ENCODE data around the gene PHF12.

PHF12 gene

DNA sequence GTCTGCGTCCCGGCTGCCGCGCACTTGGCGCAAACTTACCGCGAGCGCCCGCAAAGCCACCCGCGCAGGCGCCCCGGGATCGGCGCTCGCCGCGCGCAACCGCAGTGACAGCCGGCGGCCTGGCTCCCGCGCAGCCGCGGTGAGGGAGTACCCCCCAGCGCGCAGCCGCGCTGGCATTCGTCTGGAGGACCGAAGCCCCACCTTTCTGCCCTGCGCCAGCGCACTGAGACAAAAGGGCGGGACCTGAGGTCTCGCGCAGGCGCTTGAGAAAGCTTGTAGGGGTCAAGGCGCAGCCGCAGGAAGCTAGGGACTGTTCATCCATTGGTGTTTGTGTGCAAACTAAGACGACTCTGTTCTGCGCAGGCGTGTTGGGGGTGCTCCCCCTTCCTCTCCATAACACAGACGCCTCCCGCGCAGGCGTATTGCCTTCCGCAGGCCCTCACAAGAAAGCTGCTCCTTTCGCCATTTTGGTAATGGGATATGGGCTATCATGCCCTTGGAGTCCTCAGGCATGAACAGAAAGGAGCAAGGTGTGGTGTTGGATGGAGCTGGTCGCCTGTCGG lies at the start of gene PHF12:
TSS of gene PHF12 (minus strand) at position 91 of the 563 bp plus-strand sequence. CDS start 558 bp downstream, outside the sequence.
- FAIRE-seq: no peak

DNA sequence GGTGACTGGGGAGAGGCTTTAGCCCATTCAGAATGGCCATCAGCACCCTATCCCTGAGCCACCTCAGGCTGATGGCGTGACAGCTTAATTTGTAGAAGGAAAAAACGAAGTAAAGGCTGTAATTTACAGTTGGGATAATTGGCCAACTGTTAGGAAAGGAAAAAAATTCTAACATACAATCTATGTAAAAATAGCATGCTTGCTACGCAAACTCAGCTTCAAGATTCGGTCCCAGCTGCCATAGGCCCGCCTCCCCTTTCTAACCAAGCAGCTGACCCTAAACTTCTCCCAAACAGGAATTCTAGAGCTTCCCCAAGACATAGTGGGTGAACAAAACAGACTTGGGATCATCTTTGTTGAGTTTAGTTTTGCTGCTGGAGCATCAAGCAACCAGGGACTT lies 49.7 kb upstream of the PHF12 start:
- FAIRE-seq: no peak

DNA sequence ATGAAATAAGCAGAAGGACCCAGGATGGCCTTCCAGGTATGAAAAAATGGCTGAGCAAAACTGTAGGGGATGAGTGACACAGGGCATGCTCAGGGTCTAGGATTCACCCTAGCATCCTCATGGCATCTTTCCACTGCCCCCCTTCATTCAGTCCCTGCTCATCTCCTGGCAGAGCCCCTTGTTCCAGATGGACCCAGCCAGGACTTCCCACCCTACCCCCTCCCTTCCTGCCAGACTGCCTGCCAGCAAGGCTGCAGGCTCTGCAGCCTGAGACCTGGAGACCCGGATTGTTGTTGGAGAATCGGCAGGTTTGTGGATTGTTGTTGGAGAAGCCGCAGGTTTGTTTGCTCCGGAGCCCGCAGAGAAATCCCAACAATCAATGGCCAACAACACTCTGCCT lies 47.9 kb upstream of the PHF12 start:
- FAIRE-seq: no peak

DNA sequence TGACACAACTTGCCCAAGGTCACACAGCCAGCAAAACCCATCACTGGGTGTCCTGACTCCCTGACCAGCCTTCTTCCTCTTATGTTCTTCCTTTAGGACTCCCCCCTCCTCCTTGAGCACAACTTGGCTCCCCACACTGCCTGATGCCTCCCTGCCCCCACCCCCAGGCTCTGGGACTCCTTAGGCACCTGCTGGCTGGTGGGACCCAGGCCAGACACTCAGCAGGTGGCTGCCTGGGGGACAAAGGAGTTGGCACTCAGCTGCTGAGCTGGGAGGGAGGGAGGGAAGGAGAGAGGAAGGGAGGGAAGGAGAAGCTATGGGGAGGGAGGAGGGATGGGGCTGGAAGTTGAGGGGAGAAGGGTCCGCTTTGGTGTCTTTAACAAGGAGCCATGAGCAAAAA lies 46.5 kb upstream of the PHF12 start:
- no peak for FAIRE-seq

DNA sequence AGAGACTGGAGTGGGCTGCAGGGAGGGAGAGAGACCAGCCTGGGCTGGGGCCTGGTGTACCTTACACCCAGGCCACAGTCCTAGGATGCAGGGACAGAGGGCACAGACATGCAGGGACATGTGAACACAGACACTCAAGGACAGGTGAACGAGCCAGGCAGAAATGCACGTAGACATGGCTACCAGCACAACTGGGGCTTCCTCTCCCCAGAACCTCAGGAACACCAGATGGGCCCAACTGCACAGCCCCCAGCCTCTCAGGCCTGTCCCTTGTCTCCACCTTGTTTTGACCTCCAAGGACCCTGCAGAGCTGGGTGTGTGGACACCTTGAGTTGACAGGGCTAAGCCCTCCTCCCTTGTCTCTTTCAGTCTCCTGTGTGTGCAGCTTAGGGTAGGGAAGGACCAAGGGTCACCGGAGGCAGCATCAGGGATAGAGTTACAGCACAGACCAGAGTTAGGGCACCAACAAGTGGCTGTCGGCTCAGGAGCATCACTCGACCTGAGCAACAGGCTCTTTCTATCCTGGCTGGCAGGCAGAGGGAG lies 45.3 kb upstream of the PHF12 start:
- no peak for FAIRE-seq

DNA sequence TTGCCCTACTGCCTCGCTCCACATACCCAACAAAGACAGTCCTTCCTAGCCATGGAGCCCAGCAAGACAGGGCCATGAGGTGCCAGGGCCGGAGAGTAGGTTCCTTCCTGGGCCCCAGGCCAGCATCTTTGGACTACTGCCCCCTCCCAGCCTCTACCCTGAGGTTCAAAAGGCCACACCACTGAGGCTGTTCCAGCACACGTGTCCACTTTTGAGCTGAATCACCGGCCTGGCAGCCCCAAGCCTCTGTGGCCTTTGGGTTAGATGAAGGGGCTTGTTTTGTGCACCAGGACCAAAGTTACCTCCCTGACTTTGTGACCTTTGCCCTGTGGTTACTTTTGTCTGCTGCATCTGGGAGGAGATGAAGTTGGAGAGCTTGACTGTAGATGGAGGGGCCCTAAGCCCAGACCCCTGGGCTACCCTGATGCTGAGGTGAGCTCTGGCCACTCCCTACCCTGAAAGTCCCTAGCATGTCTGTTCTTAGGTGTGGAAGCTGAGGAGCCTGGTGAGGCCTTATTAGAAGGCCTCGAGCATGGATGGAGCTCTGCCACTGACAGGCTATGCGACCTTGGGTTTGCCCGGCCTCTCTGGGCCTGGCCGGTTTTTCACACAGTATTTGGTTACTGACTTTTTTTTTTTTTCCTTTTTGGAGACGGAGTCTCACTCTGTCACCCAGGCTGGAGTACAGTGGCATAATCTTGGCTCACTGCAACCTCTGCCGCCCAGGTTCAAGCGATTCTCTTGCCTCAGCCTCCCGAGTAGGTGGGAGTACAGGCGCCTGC lies 42.5 kb upstream of the PHF12 start:
- FAIRE-seq: no peak

DNA sequence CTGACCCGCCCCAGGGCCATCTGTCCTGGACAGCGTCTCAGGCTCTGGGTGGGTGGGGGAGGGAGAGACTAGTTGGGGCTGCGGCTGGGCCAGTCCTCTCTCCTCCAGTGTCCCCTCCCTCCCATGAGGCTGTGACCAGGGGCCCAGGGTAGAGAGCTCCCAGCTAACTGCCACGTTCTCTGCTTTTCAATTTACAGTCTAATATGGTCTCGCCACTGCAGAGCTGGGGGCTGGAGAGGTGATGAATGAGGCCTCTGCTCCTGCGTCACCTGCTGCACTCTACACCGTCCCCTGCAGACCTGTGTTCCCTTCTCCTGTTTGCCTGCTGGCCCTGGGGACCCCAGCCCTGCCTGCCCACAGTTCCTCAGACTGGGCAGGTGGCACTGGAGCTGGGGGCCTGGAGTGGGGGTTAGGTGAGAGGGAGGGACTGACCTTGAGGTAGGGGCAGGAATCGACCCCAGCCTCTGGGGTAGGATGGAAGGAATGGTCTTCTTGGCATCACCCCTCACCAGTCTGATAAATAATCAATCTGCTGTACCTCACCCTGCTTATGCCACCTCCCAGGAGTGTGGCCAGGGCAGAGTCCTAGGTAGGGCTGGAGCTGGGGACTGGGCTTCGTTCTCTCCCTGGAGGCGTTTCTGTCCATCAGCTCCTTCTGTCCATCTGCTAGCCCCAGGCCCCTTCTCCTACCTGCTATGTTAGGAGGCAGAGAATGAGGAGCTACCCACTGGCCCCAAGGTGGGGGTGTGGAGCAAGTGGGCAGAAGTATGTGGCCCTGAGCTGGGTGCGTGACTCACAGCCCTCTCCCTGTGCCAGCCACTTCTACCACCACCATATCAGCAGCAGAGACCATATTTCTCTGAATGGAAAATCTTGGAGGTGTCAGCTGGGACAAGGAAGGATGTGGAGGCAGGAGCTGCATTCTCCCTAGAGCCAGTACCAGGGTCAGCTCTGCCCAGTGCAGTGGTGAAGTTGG lies 41.6 kb upstream of the PHF12 start:
- no peak for FAIRE-seq

DNA sequence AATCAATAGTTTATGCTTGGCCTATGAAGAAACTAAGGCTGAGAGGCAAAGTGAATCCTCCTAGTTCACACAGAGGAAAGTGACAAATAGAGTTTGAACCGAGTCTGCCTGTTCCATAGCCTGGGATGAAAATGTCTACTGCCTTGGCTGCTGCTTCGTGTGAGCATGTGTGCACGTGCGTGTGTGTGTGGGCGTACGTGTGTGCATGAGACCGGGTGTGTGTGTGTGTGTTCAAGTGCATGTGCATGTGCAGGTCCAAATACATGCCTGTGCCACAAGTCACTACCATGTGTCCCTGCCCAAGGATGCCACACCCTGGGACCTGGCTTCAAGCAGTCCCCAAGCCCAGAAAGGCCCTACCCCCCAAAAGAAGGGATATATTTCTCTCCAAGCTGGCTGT lies 40.9 kb upstream of the PHF12 start:
- FAIRE-seq: no peak

DNA sequence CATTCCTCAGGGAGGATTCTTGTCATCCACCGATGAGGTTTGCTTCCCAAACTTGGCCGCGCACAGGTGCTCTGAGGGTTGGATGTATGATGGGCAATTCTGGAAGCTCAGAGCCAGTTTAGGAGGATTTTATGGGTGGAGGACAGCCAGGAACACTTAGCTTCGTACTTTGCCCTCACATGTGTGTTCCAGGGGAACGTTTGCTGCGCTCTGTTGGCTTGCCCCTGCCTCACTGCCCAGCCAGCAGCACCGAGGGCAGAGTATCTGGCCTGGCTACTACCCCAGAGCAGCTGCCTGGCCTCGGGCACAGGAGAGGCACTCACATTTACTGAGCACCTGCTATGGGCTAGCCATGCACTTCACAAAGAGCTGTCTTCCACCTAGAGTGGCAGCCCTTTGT lies 40.5 kb upstream of the PHF12 start:
- FAIRE-seq: no peak

DNA sequence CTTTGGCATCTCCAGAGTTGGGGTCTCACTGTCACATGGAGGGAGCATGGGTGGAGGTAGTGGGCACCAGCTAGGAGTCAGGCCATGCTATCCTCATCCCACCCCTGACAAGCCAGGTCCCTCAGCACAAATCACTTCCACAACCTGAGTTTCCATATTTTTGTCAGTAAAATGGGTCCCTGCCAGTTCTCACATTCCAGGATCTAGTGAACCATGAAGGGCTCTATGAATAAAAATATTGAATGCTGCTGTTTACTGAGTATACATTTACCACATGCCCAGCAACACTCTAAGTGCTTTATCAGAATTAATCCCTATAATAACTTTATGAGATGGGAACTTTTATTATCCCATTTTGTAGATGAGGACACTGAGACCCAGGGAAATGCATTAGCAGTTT lies 37.7 kb upstream of the PHF12 start:
- FAIRE-seq: no peak

DNA sequence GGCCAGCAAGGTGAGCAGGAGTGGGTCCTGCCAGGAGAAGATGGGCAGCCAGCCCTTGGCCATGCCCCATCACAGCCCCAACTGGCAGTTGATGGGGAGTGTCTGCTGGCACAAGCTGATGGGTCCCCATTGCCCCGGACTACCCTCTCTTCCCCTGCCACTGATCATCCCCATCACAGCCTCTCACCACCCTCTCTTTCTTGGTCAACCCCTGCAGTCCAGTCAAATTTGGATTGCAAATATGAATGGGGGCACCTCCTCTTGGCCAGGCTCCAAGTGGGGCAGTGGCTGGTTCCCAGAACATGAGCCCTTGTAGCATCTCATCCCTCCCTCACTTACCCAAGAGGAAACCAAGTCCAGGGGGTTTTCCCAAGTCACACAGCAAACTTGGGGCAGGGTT lies 37.2 kb upstream of the PHF12 start:
- FAIRE-seq: no peak

DNA sequence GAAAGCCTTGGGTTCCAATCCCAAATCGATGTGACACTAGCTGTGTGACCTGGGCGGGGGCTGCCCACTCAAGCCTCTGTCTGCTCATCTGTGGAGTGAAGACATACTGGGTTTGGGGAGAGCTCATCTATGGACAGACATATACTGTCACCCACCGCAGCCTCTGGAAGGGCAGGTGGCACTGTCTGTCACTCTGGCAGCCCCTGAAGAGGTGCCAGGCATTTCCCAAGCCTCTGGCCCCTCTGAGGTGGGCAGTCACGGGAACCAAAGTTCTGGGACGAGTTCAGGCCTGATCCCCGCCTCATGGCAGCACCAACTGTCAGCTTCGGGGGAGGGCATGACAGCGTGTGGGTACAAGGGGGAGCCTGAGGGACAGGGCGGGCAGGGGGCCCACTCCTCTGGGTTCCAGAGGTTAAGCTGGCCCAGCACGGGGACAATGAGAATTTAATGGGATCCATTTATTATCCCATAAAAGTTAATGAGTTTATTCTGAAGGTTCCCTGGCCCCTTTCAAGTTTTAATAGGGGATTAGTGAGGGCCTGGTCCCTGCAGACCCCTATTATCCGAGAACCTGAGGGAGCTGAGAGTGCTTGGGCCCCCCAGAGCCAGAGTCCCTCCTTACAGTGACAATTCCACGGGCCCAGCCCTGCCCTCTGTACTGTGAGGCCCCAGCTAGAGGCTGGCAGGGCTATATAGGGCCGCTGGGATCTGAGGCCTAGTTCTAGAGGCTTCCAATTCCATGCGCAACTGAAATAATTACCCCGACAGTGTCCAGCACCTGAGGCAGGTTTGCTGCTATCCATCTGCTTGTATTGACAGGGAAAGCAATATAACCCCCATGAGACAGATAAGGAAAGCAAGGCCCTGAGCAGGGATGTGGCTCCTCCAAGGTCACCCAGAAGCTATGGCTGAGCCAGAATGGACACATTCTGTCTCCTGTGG lies 35.7 kb upstream of the PHF12 start:
- no peak for FAIRE-seq

DNA sequence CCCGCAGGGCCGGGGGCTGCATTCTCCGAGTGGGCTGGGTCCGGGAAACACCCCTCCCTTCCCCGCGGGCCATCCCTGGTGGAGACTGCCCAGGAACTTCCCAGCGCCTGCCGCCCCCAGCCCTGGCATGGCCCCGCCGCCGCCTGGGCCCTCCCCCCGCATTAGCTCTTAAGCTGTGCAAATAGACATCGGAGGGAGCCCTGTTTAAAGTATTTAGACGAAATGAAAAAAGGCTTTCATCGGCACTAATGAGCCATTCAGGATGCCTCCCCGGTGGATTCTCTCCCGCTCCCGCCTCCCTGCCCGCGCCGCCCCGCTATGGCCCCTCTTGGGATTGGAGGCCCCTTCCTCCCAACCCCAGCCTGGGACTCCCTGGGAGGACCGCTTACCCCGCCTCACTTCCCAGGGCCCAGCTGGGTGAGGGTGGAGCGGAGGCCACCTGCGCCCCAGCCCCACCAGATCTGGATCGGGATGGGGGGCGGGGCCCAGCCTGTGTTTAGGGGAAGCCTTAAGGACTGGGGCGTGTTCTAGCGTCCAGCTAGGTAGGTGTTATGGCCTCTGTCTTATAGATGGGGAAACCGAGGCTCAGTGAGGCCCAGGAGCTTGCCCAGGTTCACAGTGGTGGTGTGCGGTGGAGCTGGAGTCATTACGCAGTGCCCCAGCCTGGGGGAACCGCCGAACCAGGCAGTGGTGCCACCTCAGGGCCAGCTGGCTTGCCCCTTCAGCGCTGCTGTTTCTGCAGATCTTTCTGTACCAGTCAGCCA lies 34.8 kb upstream of the PHF12 start:
- no peak for FAIRE-seq

DNA sequence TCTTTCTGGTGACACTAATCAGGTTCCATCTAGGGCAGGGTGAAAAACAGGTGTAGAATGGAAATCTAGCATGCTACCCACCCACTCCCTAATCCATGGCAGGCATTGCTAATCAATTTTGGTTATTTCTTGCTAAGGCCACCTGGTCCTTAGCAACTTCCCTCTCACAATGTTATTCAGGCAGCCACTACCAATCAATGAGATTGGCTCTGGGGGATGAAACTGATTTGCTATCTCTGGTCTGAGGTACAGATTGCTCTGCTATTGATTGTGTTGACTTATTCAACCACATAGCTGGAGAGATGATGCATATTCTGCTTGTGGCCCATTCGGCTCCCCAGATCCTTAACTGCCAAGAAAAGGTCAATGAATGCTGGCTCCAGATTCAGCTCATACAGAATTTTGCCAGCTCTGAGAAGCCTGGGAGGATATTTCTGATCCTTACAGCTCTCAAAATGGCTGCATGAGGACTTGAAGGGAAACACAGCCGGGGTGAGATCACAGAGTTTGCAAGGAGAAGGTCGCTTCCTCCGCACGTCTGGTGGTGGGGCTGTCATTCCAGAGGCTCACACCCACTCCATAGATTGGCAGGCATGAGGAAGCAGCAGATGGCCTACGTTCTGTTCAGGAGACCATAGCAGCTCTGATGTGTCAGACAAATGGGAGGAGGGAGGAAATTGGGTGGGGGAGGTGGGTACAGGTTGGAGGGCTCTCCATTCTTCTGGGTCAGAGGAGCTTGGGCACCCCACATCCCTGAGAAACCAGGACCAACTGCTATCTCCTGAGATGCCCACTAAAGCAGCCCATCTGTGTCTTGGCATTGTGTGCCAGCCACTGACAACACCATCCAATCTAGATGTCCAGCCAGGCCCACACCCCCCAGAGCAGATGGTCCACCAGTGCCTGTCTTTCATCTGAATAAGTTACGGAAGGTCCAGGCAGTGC lies 32.2 kb upstream of the PHF12 start:
- FAIRE-seq: no peak

DNA sequence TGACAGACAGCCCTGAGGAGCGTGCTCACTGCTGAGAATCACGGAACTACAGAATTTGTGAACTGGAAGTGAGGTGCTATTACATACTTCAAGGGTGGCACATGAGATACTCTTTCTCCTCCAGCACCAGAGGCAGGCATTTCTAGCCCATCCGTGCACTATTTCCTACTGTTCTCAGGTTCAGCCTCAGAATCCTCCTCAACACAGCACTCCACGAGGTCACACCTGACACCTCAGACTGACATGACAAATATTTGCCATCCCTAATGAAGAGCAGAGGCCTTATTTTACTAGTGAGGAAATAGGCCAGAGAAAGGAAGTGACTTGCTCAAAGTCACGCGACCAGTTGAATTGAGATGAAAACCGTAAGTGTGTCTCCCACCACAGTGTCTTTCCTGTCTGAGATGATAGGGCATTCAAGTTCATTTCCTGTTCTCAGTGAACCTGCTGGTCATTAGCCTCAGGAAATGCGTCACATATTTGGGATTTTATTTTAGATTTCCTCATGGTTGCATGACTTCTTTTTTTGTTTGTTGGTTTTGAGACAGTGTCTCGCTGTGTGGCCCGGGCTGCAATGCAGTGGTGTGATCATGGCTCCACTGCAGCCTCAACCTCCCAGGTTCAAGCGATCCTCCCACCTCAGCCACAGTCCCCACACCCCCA lies 30.9 kb upstream of the PHF12 start:
- no peak for FAIRE-seq

DNA sequence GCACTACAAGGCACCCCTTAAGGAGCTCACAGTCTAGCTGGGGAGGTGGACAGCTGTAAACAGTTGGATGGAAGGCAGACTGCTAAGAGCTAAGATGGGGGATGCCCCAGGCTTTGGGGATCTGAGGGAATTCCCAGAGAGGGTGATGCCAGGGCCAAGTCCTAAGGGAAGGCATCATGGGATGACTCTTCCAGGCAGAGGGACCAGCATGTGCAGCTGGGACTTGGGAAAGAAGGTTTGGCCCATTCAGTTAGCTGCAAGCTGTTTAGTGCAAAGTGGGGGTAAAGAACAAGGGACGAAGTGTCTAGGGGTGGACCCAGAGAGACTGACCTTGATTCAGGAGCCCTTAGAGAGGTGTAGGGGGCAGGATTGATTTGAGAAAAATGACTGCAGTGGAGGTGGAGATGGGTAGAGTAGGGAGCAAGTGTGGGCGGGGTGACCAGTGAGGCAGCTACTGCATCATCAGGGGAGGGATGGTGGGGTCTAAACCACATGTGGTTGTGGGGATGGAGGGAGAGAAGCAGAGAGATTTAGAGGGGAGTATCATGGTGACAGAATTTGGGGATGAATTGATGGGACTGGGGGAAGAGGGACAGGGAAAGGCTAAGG lies 27.1 kb upstream of the PHF12 start:
- FAIRE-seq: no peak

DNA sequence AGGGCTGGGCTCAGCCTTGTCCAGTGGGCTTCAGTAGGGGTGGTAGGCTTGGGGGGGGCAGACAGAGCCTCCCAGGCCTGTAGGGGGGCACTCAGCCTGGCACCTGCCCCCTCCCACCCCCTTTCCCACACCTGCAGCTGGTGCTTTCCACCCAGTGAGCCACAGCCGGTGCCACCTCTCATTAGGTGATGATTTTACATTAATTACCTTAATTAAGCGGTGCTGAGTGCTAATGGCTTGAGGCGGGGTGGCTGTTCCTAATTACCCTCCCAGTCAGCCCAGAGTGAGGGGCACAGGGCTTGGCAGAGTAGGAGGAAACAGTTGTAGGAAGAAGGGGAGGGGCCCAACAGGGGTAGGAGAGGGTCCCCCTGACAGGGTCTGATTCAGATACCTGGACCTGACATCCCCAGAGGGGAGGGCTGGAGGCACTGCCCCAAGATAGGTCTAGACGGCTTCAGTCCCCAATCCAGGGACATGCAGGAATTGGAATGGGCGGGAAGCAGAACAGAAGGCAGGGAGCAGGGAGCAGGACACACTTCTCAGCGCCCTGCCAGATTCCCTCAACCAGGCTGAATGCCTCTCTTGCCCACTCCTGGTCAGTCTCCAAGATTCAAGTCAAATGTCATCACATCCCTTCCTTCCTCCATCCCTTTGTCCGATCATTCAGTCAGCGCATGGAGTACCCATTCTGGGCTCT lies 26.5 kb upstream of the PHF12 start:
- no peak for FAIRE-seq

DNA sequence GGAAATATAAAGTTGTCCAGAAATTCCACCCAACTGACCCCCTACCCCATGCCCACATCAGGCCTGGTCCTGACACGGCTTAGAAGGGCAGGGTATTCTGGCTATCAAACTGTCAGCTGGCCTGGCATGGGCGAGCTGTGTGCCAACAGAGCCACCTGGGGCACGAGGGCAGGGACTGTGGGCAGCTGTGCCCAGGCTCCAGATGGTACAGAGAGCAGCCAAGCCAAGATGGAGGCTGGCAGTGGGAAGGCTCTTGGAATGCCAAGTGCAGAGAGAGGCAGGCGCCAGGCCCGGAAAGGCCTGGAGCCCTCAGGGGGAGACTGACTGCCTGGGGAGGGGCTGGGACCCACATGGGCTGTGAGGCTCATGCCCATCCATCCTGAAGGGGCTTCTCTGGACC lies 24.3 kb upstream of the PHF12 start:
- no peak for FAIRE-seq

All from colon (tissue), 2 donors.